Adrenal gland (tissue), 5 donors: ENCODE measurements around the gene GATA5.

Source experiments
- CTCF ChIP-seq, 6 experiments: fragments of 450-650 bp in 4 of 6; fragments of 200-600 bp in 2 of 6; sonication (generic) in 1 of 6; IDR thresholded peaks; 1 replicate in 5 of 6; 2 replicates in 1 of 6; pipeline versions ENCODE4 v1.5.1 to v1.8.0; 2016 to 2021; ENCODE audit warnings: antibody characterized with exemption in 6 of 6, mild to moderate bottlenecking in 2 of 6, moderate library complexity in 1 of 6
- POLR2A ChIP-seq, 2 donors: fragments of 450-650 bp; IDR thresholded peaks; one replicate each; pipeline ENCODE4 v1.6.1; 2017; ENCODE audit warnings: antibody characterized with exemption in 2 of 2, mild to moderate bottlenecking in 2 of 2, moderate library complexity in 1 of 2
- donor health status: DM: no; HTN: no; CAD: no.

DNA sequence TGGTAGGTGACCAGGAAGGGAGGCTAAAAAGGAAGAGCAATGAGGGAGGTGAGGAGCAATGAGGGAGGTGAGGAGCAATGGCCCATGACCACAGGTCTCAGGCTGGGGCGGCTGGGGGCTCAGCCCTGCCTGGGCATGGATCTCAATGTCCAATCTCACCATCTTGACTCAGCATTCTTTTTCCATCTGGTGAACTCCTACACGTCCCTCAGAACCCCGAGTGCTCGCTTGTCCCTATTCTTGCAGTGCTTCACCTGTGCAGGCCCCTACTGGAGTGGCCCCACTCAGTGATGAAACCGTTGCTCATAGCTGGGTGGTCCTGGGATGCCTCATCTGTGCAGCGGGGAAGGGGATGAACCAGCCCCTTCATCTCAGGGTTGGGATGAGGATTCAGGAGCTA, 31.5 kb downstream of the GATA5 start:
- TF ChIP-seq CTCF (IDR thresholded peaks at IDR 0.05) (no peak), POLR2A (IDR thresholded peaks at IDR 0.05) (no peak)
